Stimulated activated CD8-positive, alpha-beta memory T cell treated with anti-CD3 and anti-CD28 coated beads, Interleukin-12 subunit alpha, Interleukin-12 subunit beta, amount 100 ng/mL, for 4 hours (primary cell): ENCODE measurements around the gene TAS2R1.
"Not testable (repeated sequence)": the region's sequence is repeated elsewhere in the genome, so short reads cannot be mapped to it uniquely, and the experiment has no call there.

Source experiments
- DNase-seq: peaks from one replicate; pipeline ENCODE4 v3.0.0-alpha.2; 2020; ENCODE audit warnings: low read depth

The TAS2R1 gene

DNA sequence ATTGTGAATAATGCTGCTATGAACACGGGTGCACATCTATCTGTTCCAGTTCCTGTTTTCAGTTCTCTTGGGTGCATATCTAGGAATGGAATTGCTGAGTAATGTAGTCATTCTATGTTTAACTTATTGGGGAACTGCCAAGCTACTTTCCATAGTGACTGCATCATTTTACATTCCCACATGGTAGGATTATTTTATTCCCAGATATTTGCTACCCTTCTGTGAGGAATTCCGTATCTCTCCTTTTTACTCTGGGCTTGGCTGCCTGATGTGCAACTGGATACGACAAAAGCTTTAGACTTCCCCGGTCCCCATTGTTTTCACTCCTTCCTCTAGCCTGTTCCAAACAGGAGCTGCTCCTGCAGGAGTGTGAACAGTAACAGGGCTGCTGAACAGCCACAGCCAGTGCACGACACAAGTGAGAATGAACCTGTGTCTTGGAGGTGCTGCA lies 7.2 kb downstream of the TAS2R1 start:
- no peak for DNase-seq

DNA sequence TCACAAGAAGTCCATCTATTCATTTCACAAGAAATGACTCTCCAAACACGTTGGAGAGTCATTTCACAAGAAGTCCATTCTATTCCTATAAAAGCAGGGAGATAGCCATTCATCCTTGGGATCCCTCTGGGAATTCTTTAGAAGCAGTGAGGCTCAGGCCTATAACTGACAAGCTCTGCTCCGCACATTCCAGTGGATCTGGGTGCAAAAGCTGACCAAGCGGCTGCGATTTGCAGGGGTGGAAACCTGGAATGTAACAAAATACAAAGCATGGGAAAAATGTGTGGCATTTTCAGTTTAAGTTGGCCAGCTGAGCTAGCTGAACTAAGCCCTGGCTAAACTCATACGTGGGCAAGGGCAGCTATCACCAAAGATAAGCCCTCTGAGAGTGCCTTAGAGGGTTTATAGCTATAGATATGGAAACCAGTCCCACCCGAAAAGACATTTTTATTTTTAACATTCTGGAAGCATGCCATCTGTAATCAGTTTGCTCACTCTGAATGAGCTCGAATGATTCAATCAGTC lies 8.7 kb downstream of the TAS2R1 start:
- DNase-seq, result no peak

DNA sequence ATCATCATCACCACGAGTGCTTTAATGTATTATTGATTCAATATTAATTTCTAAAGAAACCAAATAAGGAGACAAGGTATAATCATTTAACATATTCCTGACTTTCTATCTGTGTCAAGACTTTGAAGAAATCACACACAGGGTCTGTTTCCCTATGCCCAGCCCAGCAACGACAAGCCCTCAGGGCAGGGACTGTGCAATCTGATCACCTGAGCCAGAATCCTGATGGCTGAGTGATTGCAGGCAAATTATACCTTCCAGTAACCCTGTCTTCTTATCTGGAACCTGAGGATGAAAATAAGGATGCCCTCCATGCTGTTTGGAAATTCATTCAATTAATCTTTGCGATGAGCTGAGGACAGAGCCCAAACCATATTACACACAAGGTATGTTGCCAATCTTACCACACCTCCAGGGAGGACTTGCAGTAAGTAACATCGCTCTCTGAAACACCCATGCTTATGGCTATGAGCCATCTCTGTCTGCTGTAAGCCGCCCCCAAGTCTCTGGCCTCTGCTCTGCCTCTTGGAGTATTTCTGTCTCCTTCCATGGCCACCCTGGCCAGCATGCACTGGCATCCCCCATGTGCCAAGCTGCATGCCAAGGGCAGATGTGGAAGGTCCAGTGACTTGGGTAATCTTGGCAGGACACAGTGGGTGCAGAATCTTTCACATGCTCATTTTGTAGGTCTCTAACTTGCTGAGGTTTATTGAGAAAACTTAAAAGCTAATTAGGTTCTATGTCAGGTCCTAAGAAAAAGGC lies 10.6 kb downstream of the TAS2R1 start:
- DNase-seq, result no peak

DNA sequence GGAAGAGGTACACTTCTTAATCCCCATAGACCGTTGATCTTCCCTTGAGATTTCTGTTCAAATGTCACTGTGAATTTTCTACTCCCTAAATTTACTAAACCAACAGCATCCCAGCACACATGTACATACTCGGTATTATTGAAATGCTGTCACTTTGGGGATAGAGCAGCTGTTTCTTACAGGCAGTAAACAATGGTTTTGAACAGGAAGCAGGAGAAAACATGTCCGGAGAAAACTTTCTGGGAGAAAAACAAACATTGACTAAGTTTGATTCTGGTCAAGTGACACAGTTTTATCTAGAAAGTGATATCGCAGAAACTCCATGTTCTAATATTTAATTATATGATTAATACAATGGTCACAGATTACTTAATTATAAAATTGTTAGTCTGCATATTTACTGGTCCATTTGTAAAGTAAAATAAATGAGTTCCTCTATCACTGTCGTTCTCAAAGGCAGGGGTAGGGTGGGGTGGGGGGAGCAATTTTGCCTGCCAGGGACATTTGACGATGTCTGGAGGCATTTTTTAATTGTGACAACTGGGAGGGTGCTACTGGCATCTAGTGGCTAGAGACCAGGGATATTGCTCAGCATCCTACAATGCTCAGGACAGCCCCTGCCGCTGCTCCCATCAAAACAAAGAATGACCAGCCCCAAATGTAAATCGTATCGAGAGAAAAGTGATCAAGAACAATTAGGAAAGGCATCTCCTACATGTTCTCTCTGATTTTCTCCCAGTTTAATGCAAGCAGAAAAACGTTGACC lies 12.2 kb downstream of the TAS2R1 start:
- no peak for DNase-seq

DNA sequence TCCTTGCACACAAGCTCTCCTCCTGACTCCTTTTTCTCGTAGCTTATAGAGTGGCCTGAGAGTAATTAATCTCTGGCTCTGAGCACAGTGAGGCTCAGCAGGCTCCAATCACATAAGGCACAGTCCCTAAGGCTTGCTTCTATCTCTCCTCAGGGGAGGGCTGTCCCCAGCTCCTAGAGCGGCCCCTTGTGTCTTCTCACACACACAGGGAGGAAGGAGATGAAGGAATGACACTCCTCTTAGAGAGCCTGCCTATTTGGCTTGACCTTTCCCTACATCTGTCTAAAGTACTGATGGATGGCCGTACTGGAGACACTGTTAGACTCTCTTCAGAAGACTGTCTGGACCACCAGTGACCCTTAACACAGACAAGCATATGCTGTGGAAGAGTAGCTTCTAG lies 12.9 kb downstream of the TAS2R1 start:
- DNase-seq, result no peak

DNA sequence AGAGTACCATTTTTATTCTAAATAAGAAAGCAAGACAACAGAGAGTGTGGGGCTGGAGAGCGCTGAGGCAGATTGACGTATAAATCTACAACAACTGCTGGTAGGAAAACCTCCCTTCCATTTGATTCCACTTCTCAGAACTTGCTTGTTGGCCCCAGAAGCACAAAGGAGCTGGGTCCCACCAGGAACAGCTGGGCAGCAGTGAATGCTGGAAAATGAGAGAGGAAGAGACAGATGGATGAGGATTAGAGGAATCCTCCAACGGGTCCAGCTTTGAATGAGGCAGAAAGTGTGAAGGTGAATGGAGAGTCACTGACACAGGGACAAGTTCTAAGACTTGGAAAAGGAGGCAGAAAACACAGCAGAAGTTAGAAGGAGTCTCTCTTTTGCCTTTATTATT lies 14.8 kb downstream of the TAS2R1 start:
- DNase-seq, result no peak

DNA sequence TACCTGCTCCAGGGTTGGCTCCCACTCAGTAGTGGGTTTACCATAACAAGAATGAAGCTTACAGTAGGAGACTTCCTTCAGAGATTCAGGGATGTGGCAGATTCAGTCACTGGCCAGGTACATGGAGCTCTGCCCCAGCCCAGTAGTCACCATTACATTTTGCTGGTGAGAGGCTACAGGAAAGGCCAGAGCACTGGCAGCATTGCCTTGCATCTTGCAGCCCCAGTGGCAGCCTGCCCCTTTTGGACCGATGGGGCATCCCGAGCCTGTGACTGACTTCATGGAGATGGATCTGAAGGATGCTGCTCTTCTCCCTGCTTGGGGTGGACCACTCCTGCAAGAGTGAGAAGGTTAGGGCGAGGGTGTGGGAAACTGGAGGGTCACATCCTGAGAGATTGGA lies 16.8 kb downstream of the TAS2R1 start:
- no peak for DNase-seq

DNA sequence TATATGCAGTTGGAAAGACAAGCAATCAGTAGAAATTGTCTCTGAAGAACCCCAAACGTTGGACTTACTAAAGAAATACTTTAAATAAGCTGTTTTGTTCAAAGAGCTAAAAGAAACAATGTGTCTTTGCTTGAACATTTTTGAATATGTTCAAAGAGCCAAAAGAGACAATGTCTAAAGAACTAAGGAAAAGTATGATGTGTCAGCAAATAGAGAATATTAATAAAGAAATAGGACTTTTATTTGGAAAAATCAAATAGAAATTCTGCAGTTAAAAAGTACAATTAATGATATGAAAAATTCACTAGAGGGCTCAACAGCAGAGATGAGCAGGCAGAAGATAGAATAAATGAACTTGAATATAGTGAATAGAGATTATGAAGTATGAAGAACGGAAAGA lies 19.2 kb downstream of the TAS2R1 start:
- DNase-seq, result no peak

DNA sequence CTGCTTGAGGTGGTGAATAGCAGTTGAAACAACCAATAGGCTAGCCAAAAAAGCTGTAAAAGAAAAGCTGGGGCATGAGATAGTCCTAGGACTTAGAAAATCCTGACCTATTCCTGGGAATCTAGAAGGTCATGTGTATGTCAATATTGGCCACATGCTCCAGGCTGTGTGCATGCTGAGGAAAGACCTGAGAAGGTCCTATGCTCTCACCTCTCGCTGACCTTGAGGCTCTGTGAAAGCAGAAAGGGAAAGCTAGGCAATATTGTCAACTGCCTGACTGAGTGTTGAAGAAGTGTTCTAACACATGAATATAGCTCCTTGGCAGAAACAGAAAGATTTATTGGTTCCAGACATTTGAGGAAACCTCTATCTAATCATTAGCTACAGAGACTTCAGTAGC lies 19.8 kb downstream of the TAS2R1 start:
- no peak for DNase-seq

DNA sequence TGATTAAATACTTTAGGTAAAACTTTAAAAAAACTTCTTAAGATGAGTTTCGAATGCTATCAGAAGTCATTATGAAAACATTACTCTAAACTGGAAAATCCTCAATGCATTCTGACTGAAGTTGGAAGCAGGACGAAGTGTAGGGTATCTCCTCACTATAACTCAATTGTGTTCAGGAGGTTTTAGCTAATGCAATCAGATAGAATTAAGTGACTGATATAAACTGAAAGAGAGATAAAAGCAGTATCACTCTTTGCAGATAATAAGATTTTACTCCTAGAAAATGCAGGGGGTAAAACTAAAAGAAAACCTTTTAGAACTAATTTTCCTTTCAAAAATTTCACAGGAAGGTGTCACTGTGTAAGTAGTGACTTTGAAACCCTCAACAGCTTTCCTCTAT lies 22.1 kb downstream of the TAS2R1 start:
- no peak for DNase-seq

DNA sequence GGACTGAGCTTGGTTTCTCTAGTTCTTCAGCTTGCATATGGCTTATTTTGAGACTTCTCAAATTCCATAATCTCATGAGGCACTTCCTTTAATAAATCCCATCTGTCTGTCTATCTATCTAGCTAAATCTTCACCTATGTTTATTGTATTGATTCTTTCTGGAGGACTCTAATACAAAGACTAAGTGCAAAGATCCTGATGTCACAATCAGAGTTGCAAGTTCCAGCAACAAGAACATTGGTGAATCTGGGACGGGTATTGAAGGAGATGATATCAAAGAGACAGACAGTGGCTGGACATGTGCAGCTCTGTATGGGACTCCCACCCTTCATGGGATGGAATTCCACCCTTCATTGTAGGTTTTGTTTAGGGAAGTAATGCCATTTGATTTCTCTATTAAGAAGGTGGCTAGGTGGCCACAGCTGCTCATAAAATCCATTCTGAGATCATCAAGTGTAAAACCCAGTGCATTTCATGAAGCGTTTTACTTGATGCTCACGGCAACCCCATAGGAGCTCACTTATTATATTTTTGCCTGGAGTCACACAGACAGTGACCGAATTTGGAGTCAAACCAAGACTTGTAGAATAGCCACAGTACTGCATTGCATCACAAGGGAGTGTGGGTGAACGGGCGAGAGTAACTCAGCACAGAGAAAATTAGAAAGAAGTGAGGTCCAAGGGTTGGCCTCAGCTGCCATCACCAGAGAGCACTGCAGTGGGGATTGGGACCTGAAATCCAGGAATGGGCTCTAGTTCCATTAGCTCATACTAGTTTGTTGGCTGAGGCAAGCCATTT lies 24.9 kb downstream of the TAS2R1 start:
- DNase-seq, result no peak

DNA sequence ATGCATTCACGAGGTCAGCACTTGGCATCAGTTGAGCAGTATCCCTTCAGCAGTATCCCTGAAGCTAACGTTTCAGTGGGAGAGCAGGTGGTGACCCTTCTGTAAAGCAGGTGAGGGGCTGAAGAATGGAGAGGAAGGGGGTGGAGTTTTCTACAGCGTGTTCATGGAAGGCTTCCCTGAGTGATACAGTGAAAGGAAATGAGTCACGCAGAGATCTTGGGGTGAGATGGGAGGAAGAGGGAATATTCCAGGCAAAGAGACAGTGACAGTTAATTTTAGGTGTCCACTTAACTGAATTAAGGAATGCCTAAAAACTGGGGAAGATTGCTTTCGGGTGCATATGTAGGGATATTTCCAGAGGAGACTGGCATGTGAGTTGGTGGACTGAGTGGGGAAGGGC lies 25.7 kb downstream of the TAS2R1 start:
- no peak for DNase-seq

DNA sequence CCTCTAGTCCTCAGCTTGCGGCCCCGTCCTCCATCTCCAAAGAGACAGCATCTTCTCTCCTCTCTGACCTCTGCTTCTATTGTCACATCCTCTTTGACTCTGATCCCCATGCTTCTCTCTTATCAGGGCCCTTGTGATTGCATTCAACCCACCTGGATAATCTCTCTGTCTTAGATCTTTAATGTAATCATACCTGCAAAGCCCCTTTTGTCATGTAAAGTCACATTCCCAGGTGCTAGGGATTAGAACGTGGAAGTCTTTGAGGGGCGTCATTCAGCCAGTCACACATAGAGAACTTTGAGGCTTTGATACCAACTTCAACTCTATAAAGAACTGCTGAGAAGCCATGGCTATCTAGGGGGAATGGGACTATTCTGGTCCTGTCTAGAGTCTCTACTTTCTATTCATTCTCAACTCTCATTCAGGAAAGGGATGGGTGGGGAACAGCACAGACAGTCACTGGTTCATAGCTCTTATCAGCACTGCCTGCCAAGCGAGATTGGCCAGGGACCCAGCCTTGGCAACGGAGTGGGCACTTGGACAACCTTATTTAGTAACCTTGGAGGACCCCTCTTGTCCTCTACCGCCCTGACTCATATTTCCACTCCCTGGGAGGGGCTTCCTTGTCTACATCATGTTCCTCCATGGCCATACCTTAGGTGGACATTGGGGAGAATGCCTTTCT lies 29.0 kb downstream of the TAS2R1 start:
- no peak for DNase-seq

DNA sequence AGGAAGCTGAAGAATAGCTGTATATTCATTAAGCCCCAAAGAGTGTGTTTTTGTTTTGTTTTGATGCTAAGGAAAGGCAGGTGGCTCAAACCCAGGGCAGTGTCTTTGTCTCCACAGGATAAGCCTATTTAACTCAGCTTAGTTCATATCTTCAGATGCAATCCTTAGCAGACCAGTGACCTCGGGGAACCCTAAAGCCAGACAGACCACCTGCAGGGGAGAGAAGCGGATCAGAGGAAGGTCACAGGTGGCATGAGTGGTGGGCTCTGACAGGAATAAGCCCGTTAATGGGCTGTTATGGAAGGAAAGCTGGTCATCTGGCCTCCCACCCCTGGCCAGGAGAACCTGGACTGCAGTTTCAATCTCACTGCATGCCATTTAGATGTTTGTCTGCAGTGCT lies 30.8 kb downstream of the TAS2R1 start:
- DNase-seq, result no peak

DNA sequence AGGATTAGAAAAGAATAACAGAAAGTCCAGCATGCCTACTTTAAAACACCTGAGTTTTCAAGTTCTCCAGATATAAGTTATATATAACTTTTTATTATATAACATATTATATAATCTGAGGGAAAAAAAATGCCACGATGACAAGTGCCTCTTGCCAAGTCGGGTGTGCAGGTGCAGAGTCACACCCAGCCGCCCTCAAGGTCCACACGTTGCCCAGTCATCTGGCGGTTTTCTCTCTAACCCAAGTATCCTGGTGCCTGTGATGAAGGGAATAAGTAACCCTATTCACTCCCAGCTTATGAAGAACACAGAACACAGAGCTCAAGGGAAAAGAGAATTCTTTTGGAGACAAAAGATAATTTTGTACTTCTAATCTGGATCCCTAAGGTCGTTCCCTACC lies 31.8 kb downstream of the TAS2R1 start:
- not testable (repeated sequence) for DNase-seq

DNA sequence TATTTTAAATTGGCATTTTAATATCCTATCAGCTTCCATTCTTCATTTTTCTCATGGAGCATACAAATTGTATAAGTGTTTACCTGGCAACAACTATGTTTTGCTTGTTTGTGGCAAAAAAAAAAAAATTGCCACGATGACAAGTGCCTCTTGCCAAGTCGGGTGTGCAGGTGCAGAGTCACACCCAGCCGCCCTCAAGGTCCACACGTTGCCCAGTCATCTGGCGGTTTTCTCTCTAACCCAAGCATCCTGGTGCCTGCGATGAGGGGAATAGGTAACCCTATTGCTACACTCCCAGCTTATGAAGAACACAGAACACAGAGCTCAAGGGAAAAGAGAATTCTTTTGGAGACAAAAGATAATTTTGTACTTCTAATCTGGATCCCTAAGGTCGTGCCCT lies 32.8 kb downstream of the TAS2R1 start:
- DNase-seq, result not testable (repeated sequence)

DNA sequence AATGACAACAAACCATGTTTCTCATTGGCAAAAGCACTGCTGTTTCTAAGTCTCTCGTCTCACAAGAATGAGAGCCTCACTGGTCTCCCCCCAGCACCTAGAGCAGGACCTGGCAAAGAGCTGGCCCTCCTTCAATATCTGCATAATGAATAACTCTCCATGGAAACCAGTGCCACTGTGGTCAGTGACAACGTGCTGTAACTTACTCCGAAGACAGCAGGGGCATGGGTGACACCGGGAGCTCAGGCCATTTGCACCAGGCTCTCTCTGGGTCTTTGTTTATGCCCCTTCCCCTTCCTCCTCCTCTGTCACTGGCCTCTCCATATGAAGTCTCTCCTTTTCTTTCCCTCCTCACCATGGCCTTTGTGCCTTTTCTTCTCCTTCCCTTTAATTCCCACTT lies 33.3 kb downstream of the TAS2R1 start:
- no peak for DNase-seq

DNA sequence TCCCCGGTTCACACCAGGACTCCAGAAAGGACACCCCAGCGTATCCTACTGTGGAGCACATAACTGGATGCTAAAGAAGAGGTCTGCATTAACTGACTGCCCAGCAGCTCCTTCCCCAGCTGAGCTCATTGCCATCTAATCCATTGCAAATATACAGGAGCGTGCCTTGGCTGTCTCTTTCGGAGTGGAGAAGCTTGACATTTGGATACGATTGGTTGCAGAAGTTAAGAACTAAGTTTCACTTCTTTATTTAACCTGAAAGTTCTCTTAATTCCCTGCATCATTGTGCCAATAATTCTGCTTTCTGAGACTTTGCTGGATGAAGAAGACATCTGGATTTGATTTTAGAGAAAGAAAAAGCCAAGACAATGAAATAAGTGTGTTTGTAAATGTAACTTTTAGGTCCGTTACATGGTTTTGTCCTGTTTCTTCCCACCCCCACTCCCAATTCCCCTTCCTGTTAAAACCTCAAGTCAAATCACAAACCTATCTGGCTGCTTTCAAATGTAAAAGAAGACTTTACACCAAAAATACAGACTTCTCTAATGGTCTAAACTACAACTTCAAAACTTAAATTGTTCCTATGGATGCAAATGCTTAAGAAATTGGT lies 33.9 kb downstream of the TAS2R1 start:
- no peak for DNase-seq

DNA sequence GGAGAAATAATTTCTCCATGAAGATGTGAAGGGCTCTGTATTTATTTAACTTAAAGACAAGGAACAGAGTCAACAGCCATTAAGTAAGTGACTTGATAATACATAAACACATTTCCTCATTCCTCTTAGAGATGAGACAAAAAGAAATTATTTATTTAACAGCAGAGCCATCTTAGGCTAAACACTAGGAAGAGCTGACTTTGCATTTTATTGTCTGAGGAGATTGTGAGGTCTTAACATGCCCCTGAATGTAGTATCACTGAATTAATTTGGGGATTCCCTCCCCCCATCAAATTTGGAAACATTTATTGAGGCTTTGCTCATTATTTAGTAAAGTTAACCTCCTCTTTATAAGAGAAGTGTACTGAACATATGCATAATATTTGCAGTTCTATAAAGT lies 35.2 kb downstream of the TAS2R1 start:
- DNase-seq, result no peak

DNA sequence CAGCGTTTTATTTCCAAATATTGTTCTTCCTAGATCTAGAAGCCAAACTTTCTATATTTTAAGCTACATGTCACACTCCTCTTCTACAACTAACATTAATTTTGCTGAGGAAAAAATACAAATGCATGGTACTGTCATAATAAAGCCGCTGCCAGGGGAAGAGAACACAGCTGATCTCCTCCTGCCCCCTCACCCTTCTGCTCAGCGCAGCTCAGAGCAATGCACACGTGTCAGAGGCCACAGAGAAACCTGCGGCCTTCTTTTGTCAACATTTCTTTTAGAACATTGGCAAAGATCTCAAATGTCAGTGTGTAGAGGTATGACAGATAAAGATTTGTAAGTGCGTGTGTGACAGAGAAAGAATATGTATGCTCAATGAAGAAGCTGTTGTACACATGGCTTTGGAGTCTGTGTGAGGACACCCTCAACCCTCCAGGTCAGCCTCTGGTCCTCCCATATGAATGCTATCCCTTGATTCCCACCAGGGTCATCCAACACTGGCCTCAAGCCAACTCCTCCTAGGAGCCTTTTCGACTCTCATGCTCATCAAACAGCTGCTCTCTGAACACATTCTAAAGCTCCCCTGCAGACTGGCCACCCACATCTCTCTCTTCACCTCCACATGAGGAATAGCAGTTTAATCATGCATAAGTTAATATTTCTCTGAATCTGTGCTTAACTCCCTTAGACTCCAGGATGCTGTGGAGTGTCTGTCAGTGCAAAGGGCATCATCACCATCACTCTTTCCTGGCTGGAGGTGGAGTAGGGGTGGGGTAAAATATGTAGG lies 40.9 kb downstream of the TAS2R1 start:
- DNase-seq, result no peak

DNA sequence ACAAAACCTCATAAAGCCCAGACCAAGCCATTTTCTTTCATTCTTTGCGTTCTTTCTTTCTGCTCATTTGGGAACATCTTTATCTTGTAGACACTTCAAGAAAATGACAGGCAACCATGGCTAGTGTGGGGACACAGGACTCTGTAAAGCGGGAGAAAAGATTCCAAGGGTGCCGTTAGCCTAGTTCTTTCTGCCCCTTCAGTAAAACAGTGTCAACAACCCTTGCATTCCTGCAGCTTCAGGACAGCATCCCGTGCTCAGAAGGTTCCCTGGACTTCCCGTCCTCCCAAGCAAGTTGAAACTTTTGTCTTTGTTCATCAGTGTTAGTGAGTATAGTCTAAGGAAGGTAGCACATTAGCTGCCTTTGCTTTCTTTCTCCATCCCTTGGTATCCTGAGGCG lies 41.9 kb downstream of the TAS2R1 start:
- no peak for DNase-seq
